Measurements from ENCODE around the gene MPP3.

Gene MPP3

GRCh38 chr17:43774304-43775250 lies 58.4 kb downstream of the MPP3 start:
- FAIRE-seq: no peak

GRCh38 chr17:43772877-43773648 lies 59.9 kb downstream of the MPP3 start:
- no peak for FAIRE-seq
- no peak for DNase-seq (ENCODE audit: low spot score)

More at GRCh38 chr17:43774304-43775250, 58.4 kb downstream of the MPP3 start:
- DNase-seq (ENCODE audit: low spot score): no peak

GRCh38 chr17:43771463-43771862 lies 61.5 kb downstream of the MPP3 start:
- FAIRE-seq (no peak), DNase-seq (ENCODE audit: low spot score) (no peak)

GRCh38 chr17:43770957-43771356 lies 62.0 kb downstream of the MPP3 start:
- FAIRE-seq (no peak), DNase-seq (ENCODE audit: low spot score) (no peak)

GRCh38 chr17:43769859-43770258 lies 63.1 kb downstream of the MPP3 start:
- FAIRE-seq (no peak), DNase-seq (ENCODE audit: low spot score) (no peak)

- DNase-seq (ENCODE audit: low spot score) (no peak), FAIRE-seq (no peak)
Measured at GRCh38 chr17:43769426-43769825, 63.5 kb downstream of the MPP3 start.

GRCh38 chr17:43768943-43769342 lies 64.0 kb downstream of the MPP3 start:
- FAIRE-seq: no peak
- DNase-seq (ENCODE audit: low spot score): no peak

- DNase-seq (ENCODE audit: low spot score): no peak
- no peak for FAIRE-seq
Measured at GRCh38 chr17:43768382-43768781, 64.6 kb downstream of the MPP3 start.

- FAIRE-seq (no peak), DNase-seq (ENCODE audit: low spot score) (no peak)
Measured at GRCh38 chr17:43767713-43768059, 65.3 kb downstream of the MPP3 start.

- FAIRE-seq (no peak), DNase-seq (ENCODE audit: low spot score) (no peak)
Measured at GRCh38 chr17:43767053-43767712, 65.8 kb downstream of the MPP3 start.

- FAIRE-seq (peak; percentile 55), DNase-seq (ENCODE audit: low spot score) (peak; percentile 64)
Measured at GRCh38 chr17:43766413-43767052, 66.4 kb downstream of the MPP3 start.

GRCh38 chr17:43760254-43760852 lies 72.6 kb downstream of the MPP3 start:
- peak; percentile 91 for DNase-seq (ENCODE audit: low spot score)
- FAIRE-seq: peak; percentile 63

GRCh38 chr17:43759836-43760235 lies 73.1 kb downstream of the MPP3 start:
- FAIRE-seq (peak; percentile 59), DNase-seq (ENCODE audit: low spot score) (no peak)

GRCh38 chr17:43758497-43759174 lies 74.3 kb downstream of the MPP3 start, which contains the start of gene SOST:
Gene SOST, minus strand, starts transcription at chr17:43758791. Its CDS starts 50 bp downstream, at chr17:43758741.
- DNase-seq (ENCODE audit: low spot score) (no peak), FAIRE-seq (no peak)

- DNase-seq (ENCODE audit: low spot score): no peak
- FAIRE-seq: no peak
Measured at GRCh38 chr17:43758086-43758485, 74.9 kb downstream of the MPP3 start.

- DNase-seq (ENCODE audit: low spot score) (no peak), FAIRE-seq (no peak)
Measured at GRCh38 chr17:43757171-43757660, 75.7 kb downstream of the MPP3 start.

GRCh38 chr17:43756201-43756600 lies 76.7 kb downstream of the MPP3 start:
- FAIRE-seq (no peak), DNase-seq (ENCODE audit: low spot score) (no peak)

GRCh38 chr17:43755389-43755875 lies 77.5 kb downstream of the MPP3 start:
- no peak for DNase-seq (ENCODE audit: low spot score)
- no peak for FAIRE-seq

GRCh38 chr17:43754947-43755346 lies 78.0 kb downstream of the MPP3 start:
- no peak for DNase-seq (ENCODE audit: low spot score)
- FAIRE-seq: no peak

Measured in urothelium cell line (cell line).